DOHH2 (cell line): Measurements from ENCODE around the gene KLHDC8A.

Experiments
- H3F3A ChIP-seq: fragments of 200-600 bp; sonication (generic), shearing (Covaris generic); 2 replicates; pipeline ENCODE4 v1.6.0; 2016; ENCODE audit warnings: antibody characterized with exemption, mild to moderate bottlenecking; ENCODE audit not compliant: control insufficient read depth, insufficient read depth
- H3K27ac ChIP-seq: fragments of 200-600 bp; sonication (generic); 2 replicates; pipeline ENCODE4 v1.5.1; 2014; ENCODE audit warnings: low read depth, mild to moderate bottlenecking, low read length, moderate library complexity
- H3K27me3 ChIP-seq: fragments of 200-600 bp; sonication (generic); 2 replicates; pipeline ENCODE4 v1.6.1; 2014; ENCODE audit warnings: mild to moderate bottlenecking, low read length, mixed read lengths; ENCODE audit not compliant: control insufficient read depth
- H3K36me3 ChIP-seq: fragments of 200-600 bp; sonication (generic); 2 replicates; pipeline ENCODE4 v1.6.1; 2014; ENCODE audit warnings: mild to moderate bottlenecking, low read length, moderate library complexity, mixed read lengths; ENCODE audit not compliant: control insufficient read depth
- H3K4me1 ChIP-seq: fragments of 200-600 bp; sonication (generic); 2 replicates; pipeline ENCODE4 v1.6.1; 2014; ENCODE audit warnings: mild to moderate bottlenecking, low read length, mixed read lengths; ENCODE audit not compliant: control insufficient read depth
- H3K4me2 ChIP-seq: fragments of 200-600 bp; sonication (generic); 2 replicates; pipeline ENCODE4 v1.6.0; 2014; ENCODE audit warnings: mild to moderate bottlenecking, low read length, moderate library complexity
- H3K4me3 ChIP-seq: fragments of 200-600 bp; sonication (generic); 2 replicates; pipeline ENCODE4 v1.5.1; 2014; ENCODE audit warnings: mild to moderate bottlenecking, low read length, mixed read lengths
- H3K79me2 ChIP-seq: fragments of 200-600 bp; sonication (generic); 2 replicates; pipeline ENCODE4 v1.6.1; 2014; ENCODE audit warnings: mild to moderate bottlenecking, low read length, mixed read lengths; ENCODE audit not compliant: control insufficient read depth
- H3K9me2 ChIP-seq: fragments of 200-600 bp; sonication (generic); replicated peaks from 2 replicates; pipeline ENCODE4 v1.6.1; 2014; ENCODE audit warnings: mild to moderate bottlenecking, low read length, mixed read lengths; ENCODE audit not compliant: control insufficient read depth
- H3K9me3 ChIP-seq: fragments of 200-600 bp; sonication (generic); 2 replicates; pipeline ENCODE4 v1.6.1; 2014; ENCODE audit warnings: antibody characterized with exemption, low read length, mixed read lengths; ENCODE audit not compliant: control insufficient read depth, insufficient read depth
- H4K20me1 ChIP-seq: fragments of 200-600 bp; sonication (generic); 2 replicates; pipeline ENCODE4 v1.6.0; 2014; ENCODE audit warnings: low read depth, mild to moderate bottlenecking, antibody characterized with exemption, low read length, moderate library complexity; ENCODE audit not compliant: control insufficient read depth, insufficient read depth
- CTCF ChIP-seq: fragments of 200-600 bp; sonication (generic); IDR thresholded peaks from one replicate; pipeline ENCODE4 v1.5.1; 2014; ENCODE audit warnings: antibody characterized with exemption, mild to moderate bottlenecking, low read depth, low read length; ENCODE audit not compliant: poor library complexity, severe bottlenecking
- EZH2phosphoT487 ChIP-seq: fragments of 200-600 bp; sonication (generic); IDR thresholded peaks from 2 replicates; pipeline ENCODE4 v1.6.1; 2017; ENCODE audit warnings: borderline replicate concordance, mild to moderate bottlenecking, antibody characterized with exemption, low read length, moderate library complexity, mixed read lengths

KLHDC8A gene

GRCh38 chr1:205304046-205304694 lies 52.6 kb downstream of the KLHDC8A start:
- H4K20me1 ChIP-seq: no peaks in the 10 kb centered on the region
- peaks cover 8% of the 10 kb centered on the region for H3K79me2 ChIP-seq
- no peaks in the 10 kb centered on the region for H3K9me3 ChIP-seq
- no peak overlapping the region for H3K4me3 ChIP-seq
- peaks cover 39% of the 10 kb centered on the region for H3K4me1 ChIP-seq
- no peak overlapping the region for H3K4me2 ChIP-seq
- H3K27me3 ChIP-seq: no peaks in the 10 kb centered on the region
- no peak overlapping the region for H3K27ac ChIP-seq
- no peaks in the 10 kb centered on the region for H3K9me2 ChIP-seq
- peaks cover 73% of the 10 kb centered on the region for H3K36me3 ChIP-seq
- peaks cover 14% of the 10 kb centered on the region for H3F3A ChIP-seq
- TF ChIP-seq CTCF (no peak), EZH2phosphoT487 (no peak)

- peaks cover 47% of the 10 kb centered on the region for H3K4me1 ChIP-seq
These were observed 53.4 kb downstream of the KLHDC8A start for GRCh38 chr1:205303247-205303888.

GRCh38 chr1:205301842-205302588 lies 54.7 kb downstream of the KLHDC8A start:
- H3F3A ChIP-seq: peaks cover 14% of the 10 kb centered on the region
- peak overlapping the region; percentile 84 for H3K27ac ChIP-seq

More at GRCh38 chr1:205303247-205303888, 53.4 kb downstream of the KLHDC8A start:
- Histone ChIP-seq H3K9me2 (no peaks in the 10 kb centered on the region), H3K27me3 (no peaks in the 10 kb centered on the region), H3F3A (peaks cover 14% of the 10 kb centered on the region), H3K9me3 (no peaks in the 10 kb centered on the region), H3K4me2 (no peak overlapping the region), H3K36me3 (peaks cover 65% of the 10 kb centered on the region), H3K4me3 (no peak overlapping the region), H3K79me2 (peaks cover 8% of the 10 kb centered on the region), H4K20me1 (no peaks in the 10 kb centered on the region), H3K27ac (0 out of 2 replicates have a peak overlapping the region, but pooled peaks have one; percentile 13)
- no peak for TF ChIP-seq EZH2phosphoT487
- no peak for TF ChIP-seq CTCF

More at GRCh38 chr1:205301842-205302588, 54.7 kb downstream of the KLHDC8A start:
- no peaks in the 10 kb centered on the region for H3K27me3 ChIP-seq
- peak overlapping the region; percentile 69 for H3K4me3 ChIP-seq
- no peaks in the 10 kb centered on the region for H3K9me2 ChIP-seq
- no peak for TF ChIP-seq CTCF
- TF ChIP-seq EZH2phosphoT487: no peak
- H3K4me2 ChIP-seq: peak overlapping the region; percentile 85
- peaks cover 52% of the 10 kb centered on the region for H3K36me3 ChIP-seq
- H3K9me3 ChIP-seq: no peaks in the 10 kb centered on the region
- no peaks in the 10 kb centered on the region for H4K20me1 ChIP-seq
- peaks cover 60% of the 10 kb centered on the region for H3K4me1 ChIP-seq
- H3K79me2 ChIP-seq: peaks cover 8% of the 10 kb centered on the region
